Measurements from ENCODE around the gene DCAF5.
"Not testable (repeated sequence)": the region's sequence is repeated elsewhere in the genome, so short reads cannot be mapped to it uniquely, and the experiment has no call there.

DCAF5 gene

DNA sequence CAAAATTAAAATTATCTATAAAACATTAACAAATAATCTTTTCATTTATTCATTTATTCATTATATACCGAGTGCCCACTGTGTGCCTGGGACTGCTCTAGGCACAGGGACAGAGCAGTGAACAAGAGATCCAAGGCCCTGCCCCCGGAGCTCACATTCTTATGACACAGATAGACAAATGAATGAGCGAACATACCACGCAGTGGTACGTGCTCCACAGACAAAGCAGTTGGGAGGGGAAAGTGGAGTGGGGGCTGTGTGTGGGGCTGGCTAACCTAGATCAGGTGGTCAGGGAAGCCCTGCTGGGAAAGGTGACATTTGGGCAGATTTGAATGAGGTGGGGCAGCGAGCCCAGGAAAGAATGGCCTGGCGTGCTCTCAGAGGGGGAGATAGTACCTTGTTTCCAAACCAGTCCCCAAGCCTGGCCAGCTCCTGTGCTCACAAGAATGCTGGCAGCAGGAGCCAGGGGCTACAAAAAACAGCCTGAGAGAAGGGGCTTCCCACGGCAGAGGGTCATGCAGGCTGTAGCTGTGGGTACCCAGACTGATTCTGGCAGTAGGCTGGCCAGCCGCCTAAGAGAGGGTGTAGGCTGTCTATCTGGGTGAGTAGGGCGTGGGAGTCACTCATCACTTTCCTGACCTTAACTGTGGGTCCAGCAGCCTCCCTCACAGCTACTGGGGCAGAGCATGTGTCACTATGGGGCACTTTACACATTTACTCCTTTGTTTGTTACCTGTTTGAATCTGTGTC is 116.0 kb downstream of the DCAF5 start:
- Histone ChIP-seq H3K27me3 (ENCODE audit: control insufficient read depth, insufficient read depth, low read length) (no peaks in the 10 kb centered on the region), H3K9ac (ENCODE audit: low read length) (no peak overlapping the region), H3K4me3 (ENCODE audit: low read length) (no peak overlapping the region), H3K36me3 (ENCODE audit: control insufficient read depth, low read depth, low read length) (no peaks in the 10 kb centered on the region), H3K9me3 (ENCODE audit: control insufficient read depth, low read depth, low read length) (no peaks in the 10 kb centered on the region), H3K27ac (ENCODE audit: low read length) (no peak overlapping the region), H3K4me1 (ENCODE audit: control insufficient read depth, low read depth, low read length) (peaks cover 18% of the 10 kb centered on the region)

DNA sequence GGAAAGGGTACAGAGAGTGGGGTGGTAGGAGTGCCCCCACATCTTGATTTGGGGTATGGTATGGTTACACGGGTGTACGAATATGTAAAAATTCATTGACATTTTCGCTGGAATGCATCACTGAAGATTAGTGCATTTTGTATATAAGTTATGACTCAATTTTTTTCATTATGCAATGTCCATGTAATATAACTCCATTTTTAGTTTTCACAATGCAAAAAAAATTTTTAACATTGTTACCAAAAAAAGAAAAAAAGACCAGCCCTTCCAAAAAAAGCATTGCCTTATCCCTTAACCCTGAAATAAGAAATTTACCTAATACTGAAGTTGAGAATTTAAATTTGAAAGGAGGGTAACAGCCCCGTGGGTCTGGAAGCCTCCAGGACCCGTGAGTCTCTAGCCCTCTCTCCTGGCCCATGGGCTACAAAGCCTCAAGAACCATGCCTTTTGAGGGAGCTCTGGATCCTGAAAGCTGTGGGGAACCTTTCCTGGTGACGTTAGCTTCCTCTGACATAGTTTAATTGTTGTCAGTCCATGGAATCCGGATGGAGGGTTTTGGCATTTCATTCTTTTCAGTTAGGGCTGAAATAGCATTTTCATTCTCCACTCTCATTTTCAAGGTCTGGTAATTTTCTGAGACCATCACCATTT is 118.2 kb downstream of the DCAF5 start:
- H3K9me3 ChIP-seq (ENCODE audit: control insufficient read depth, low read depth, low read length) = no peaks in the 10 kb centered on the region
- no peak overlapping the region for H3K27ac ChIP-seq (ENCODE audit: low read length)
- no peak overlapping the region for H3K9ac ChIP-seq (ENCODE audit: low read length)
- peaks cover 18% of the 10 kb centered on the region for H3K4me1 ChIP-seq (ENCODE audit: control insufficient read depth, low read depth, low read length)
- H3K36me3 ChIP-seq (ENCODE audit: control insufficient read depth, low read depth, low read length) = no peaks in the 10 kb centered on the region
- H3K4me3 ChIP-seq (ENCODE audit: low read length) = no peak overlapping the region
- no peaks in the 10 kb centered on the region for H3K27me3 ChIP-seq (ENCODE audit: control insufficient read depth, insufficient read depth, low read length)

DNA sequence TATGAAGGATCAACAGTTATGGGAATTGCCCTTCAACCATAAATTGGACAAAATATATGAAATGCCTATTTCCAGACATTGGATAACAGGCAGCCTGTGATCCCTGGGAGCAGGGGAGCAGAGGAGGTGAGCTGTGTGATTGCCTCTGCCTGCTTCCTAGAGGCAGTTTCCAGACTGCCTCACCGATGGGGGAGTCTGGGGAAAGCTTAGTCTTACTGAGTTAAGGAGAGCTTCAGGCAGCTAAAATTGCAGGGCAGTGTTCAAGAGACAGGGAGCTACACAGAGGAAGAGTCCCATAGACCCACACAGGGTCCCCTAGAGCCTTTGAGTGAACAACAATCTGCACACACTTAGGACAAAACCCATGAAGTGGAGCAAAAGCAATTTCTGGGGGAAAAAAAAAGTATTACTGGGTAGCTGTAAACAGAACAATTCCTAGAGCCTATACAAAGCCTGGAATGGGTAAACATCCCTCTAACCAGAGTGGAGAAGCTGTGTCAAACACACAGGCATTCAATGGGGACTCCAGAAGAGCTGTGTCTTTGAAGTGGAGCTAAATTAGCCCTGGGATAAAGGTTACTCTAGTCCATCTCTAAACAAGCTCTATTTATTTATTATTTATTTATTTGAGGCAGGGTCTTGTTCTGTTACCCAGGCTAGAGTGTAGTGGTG is 125.5 kb downstream of the DCAF5 start:
- Histone ChIP-seq H3K9ac (ENCODE audit: low read length) (no peak overlapping the region), H3K36me3 (ENCODE audit: control insufficient read depth, low read depth, low read length) (no peaks in the 10 kb centered on the region), H3K4me1 (ENCODE audit: control insufficient read depth, low read depth, low read length) (no peaks in the 10 kb centered on the region), H3K9me3 (ENCODE audit: control insufficient read depth, low read depth, low read length) (no peaks in the 10 kb centered on the region), H3K4me3 (ENCODE audit: low read length) (no peak overlapping the region), H3K27me3 (ENCODE audit: control insufficient read depth, insufficient read depth, low read length) (no peaks in the 10 kb centered on the region), H3K27ac (ENCODE audit: low read length) (no peak overlapping the region)

DNA sequence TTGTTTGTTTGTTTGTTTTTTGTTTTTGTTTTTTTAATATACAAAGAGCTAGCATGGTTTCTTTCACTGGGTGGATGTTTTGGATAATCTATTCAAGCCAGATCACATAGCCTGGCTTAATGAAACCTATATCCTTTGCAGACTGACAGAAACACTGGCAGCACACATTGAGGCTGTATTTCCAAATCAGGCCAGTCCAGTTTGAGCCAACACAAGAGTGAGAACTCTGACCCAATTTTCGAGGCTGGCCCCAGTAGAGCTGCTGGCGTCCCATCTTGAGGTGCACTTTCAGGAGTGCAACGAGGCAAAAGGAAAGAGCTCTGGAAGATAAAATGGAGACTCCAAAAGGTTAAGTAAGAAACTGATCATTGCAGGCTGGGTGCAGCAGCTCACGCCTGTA is 129.9 kb downstream of the DCAF5 start:
- Histone ChIP-seq H3K9me3 (ENCODE audit: control insufficient read depth, low read depth, low read length) (no peaks in the 10 kb centered on the region), H3K4me3 (ENCODE audit: low read length) (no peak overlapping the region), H3K27me3 (ENCODE audit: control insufficient read depth, insufficient read depth, low read length) (no peaks in the 10 kb centered on the region), H3K36me3 (ENCODE audit: control insufficient read depth, low read depth, low read length) (no peaks in the 10 kb centered on the region), H3K4me1 (ENCODE audit: control insufficient read depth, low read depth, low read length) (peaks cover 2% of the 10 kb centered on the region), H3K27ac (ENCODE audit: low read length) (no peak overlapping the region), H3K9ac (ENCODE audit: low read length) (no peak overlapping the region)

DNA sequence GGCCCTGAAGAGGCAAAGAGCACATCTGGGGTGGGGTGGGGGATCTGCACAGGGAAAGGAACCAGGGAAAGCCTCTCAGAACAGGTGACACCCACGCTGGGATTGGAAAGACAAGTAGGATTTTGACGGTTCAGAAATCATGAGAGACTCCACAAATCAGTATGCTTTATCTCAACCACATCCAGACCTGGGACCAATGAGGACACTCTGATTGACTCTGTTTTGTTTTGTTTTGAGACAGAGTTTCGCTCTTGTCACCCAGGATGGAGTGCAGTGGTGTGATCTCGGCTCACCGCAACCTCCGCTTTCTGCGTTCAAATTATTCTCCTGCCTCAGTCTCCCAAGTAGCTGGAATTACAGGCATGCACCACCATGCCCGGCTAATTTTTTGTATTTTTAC is 130.8 kb downstream of the DCAF5 start:
- H3K9ac ChIP-seq (ENCODE audit: low read length); H3K4me1 ChIP-seq (ENCODE audit: control insufficient read depth, low read depth, low read length); H3K36me3 ChIP-seq (ENCODE audit: control insufficient read depth, low read depth, low read length); H3K4me3 ChIP-seq (ENCODE audit: low read length); H3K27ac ChIP-seq (ENCODE audit: low read length); H3K9me3 ChIP-seq (ENCODE audit: control insufficient read depth, low read depth, low read length); H3K27me3 ChIP-seq (ENCODE audit: control insufficient read depth, insufficient read depth, low read length): not testable (repeated sequence)

DNA sequence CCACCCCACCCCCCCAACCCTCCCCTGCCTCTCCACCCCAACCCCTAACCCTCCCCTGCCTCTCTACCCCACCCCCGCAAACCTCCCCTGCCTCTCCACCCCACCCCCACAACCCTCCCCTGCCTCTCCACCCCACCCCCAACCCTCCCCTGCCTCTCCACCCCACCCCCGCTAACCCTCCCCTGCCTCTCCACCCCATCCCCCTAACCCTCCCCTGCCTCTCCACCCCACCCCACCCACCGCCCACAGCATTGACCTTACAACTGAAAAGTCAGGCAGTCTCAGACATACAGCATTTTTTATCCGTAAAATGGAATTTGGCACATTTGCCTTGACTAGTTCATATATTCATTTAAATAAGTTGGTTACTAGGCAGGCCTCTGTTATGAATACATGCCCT is 135.2 kb downstream of the DCAF5 start:
- Histone ChIP-seq H3K27ac (ENCODE audit: low read length) (no peak overlapping the region), H3K27me3 (ENCODE audit: control insufficient read depth, insufficient read depth, low read length) (no peaks in the 10 kb centered on the region), H3K4me3 (ENCODE audit: low read length) (no peak overlapping the region), H3K4me1 (ENCODE audit: control insufficient read depth, low read depth, low read length) (peaks cover 15% of the 10 kb centered on the region), H3K9me3 (ENCODE audit: control insufficient read depth, low read depth, low read length) (no peaks in the 10 kb centered on the region), H3K36me3 (ENCODE audit: control insufficient read depth, low read depth, low read length) (no peaks in the 10 kb centered on the region), H3K9ac (ENCODE audit: low read length) (no peak overlapping the region)

DNA sequence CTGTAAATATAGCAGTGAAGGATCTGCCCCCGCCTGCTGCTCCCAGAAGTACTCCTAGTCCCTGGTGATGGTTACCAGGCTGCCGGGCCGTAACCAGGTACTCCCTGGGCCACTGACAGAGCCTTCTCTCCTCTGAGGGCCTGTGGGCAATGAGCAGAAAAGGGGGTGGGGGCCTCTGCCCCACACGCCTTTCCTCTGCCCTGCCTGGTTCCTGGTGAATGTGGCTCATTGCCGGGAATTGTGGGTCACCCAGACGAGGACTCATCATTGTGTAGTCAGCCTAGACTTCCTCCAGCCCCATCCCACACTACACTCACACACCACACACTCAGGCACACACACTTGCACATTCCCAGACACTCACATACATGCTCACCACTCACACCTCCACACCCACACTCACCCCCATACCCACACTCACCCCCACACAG is 138.1 kb downstream of the DCAF5 start:
- Histone ChIP-seq H3K9me3 (ENCODE audit: control insufficient read depth, low read depth, low read length) (no peaks in the 10 kb centered on the region), H3K27ac (ENCODE audit: low read length) (no peak overlapping the region), H3K4me3 (ENCODE audit: low read length) (no peak overlapping the region), H3K9ac (ENCODE audit: low read length) (no peak overlapping the region), H3K27me3 (ENCODE audit: control insufficient read depth, insufficient read depth, low read length) (no peaks in the 10 kb centered on the region), H3K4me1 (ENCODE audit: control insufficient read depth, low read depth, low read length) (peaks cover 15% of the 10 kb centered on the region), H3K36me3 (ENCODE audit: control insufficient read depth, low read depth, low read length) (no peaks in the 10 kb centered on the region)

DNA sequence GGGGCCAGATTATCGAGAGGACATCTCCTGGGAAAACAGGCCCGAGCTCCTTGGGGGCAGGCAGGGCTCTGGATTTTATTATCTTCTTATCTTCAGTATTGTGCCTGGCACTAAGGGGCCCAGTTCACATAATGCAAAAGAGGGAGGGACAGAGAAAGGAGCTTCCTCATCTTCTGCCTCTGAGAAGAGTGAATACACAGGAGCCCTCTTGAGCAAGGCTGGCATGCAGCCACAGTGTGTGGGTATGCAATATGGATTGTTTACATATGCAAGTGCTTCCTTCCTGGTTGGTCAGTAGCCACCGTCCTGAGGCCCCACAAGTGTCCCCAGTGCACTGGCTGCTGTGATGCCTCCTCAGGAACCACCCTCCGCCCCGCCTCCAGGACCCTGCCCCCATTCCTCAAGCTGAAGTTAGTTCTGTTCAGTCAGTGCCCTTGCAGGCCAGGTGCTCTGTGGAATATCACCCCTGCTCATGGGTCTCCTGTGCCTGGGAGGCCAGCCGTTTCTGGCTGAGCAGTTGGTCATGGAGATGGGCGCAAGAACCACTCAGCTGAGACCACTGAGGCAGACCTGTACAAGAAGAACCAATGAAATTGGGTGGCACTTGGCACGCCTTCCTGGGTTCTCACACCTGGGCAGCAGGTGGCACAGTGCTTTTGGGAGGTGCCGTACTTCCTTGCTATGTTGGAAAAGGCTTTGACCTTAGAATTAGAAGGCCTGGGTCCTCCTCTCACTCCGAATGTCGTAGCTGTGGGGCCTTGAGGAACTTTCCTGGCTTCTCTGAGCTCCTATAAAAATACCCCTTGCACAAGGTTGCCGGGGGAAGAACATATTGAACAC is 138.8 kb downstream of the DCAF5 start:
- Histone ChIP-seq H3K36me3 (ENCODE audit: control insufficient read depth, low read depth, low read length) (no peaks in the 10 kb centered on the region), H3K27ac (ENCODE audit: low read length) (no peak overlapping the region), H3K4me3 (ENCODE audit: low read length) (no peak overlapping the region), H3K27me3 (ENCODE audit: control insufficient read depth, insufficient read depth, low read length) (no peaks in the 10 kb centered on the region), H3K9me3 (ENCODE audit: control insufficient read depth, low read depth, low read length) (no peaks in the 10 kb centered on the region), H3K9ac (ENCODE audit: low read length) (no peak overlapping the region), H3K4me1 (ENCODE audit: control insufficient read depth, low read depth, low read length) (peaks cover 15% of the 10 kb centered on the region)

DNA sequence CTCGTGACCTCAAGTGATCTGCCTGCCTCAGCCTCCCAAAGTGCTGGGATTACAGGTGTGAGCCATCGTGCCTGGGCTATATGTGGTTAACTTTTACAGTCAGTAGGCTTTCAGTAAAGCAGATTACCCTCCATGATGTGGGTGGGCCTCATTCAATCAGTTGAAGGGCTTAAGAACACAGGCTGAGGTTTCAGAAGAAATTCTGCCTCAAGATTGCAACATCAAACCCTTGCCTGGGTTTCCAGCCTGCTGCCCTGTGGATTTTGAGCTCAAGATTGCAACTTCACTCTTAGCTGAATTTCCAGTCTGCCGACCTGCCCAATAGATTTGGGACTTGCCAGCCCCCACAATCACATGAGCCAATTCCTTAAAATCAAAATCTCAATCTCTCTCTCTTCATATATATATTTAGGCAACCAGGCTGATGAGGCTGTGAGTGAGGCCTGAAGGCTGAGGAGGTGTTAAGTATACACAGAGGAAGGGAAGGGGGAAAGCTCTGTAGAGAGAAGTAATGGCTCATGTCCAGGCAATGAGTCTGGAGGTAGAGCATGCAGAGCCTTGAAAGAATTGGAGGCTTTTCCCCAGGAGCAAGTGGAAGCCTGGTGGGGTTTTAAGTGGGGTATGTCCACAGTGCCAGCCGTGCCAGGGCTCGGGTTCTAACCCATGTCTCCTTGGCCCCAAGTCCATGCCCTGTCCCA is 140.5 kb downstream of the DCAF5 start:
- no peak overlapping the region for H3K9ac ChIP-seq (ENCODE audit: low read length)
- peaks cover 11% of the 10 kb centered on the region for H3K4me1 ChIP-seq (ENCODE audit: control insufficient read depth, low read depth, low read length)
- no peaks in the 10 kb centered on the region for H3K9me3 ChIP-seq (ENCODE audit: control insufficient read depth, low read depth, low read length)

DNA sequence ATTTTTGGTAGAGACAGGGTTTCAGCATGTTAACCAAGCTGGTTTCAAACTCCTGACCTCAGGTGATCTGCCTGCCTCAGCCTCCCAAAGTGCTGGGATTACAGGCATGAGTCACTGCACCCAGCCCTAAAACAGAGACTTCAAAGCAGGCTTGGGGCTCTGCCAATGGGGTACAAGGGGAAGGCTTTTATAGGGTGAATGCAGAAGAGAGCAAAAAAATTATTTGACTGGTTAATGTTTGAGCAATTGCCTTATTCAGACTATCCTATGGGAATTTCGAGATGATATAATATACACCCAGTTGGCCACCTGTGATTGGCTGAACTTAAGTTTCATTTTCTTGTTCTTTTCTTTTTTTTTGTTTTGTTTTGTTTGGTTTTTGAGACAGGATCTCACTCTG is 142.3 kb downstream of the DCAF5 start:
- H3K36me3 ChIP-seq (ENCODE audit: control insufficient read depth, low read depth, low read length) = no peaks in the 10 kb centered on the region
- H3K27ac ChIP-seq (ENCODE audit: low read length) = no peak overlapping the region
- no peak overlapping the region for H3K4me3 ChIP-seq (ENCODE audit: low read length)
- no peaks in the 10 kb centered on the region for H3K27me3 ChIP-seq (ENCODE audit: control insufficient read depth, insufficient read depth, low read length)
- H3K9ac ChIP-seq (ENCODE audit: low read length) = no peak overlapping the region
- no peaks in the 10 kb centered on the region for H3K9me3 ChIP-seq (ENCODE audit: control insufficient read depth, low read depth, low read length)
- H3K4me1 ChIP-seq (ENCODE audit: control insufficient read depth, low read depth, low read length) = peaks cover 16% of the 10 kb centered on the region

More for the DNA sequence above, 140.5 kb downstream of the DCAF5 start:
- H3K36me3 ChIP-seq (ENCODE audit: control insufficient read depth, low read depth, low read length) = no peaks in the 10 kb centered on the region
- H3K27me3 ChIP-seq (ENCODE audit: control insufficient read depth, insufficient read depth, low read length) = no peaks in the 10 kb centered on the region
- no peak overlapping the region for H3K27ac ChIP-seq (ENCODE audit: low read length)
- no peak overlapping the region for H3K4me3 ChIP-seq (ENCODE audit: low read length)

DNA sequence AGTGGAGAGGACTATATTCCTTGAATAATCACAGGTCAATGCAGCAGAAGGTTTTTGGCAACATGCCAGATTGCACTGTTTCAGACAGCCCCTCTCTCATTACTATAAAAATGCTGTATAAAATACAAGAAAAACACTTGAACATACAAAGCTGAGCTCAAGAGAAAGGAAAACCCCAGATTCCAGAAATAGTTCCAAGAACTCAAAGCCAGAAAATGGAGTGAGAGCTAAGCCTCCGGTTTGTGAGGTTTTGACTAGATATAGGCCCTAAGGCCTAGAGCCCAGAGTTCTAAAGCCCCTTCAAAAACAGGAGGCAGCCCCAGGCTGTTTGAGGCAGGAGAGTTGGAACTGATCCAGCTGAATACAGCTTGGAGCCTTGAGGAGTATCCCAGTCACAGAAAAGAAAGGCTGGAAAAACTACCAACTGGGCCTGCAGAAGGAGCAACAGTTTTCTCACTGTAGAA is 144.5 kb downstream of the DCAF5 start:
- H3K36me3 ChIP-seq (ENCODE audit: control insufficient read depth, low read depth, low read length) = no peaks in the 10 kb centered on the region
- no peak overlapping the region for H3K27ac ChIP-seq (ENCODE audit: low read length)
- H3K27me3 ChIP-seq (ENCODE audit: control insufficient read depth, insufficient read depth, low read length) = no peaks in the 10 kb centered on the region
- H3K4me3 ChIP-seq (ENCODE audit: low read length) = no peak overlapping the region
- no peaks in the 10 kb centered on the region for H3K9me3 ChIP-seq (ENCODE audit: control insufficient read depth, low read depth, low read length)
- H3K4me1 ChIP-seq (ENCODE audit: control insufficient read depth, low read depth, low read length) = peaks cover 17% of the 10 kb centered on the region
- H3K9ac ChIP-seq (ENCODE audit: low read length) = no peak overlapping the region
